Measurements from ENCODE around the gene PPP2R5A.

Gene PPP2R5A

GRCh38 chr1:212255705-212256307 lies 29.4 kb upstream of the PPP2R5A start:
- no peak overlapping the region for H3K4me3 ChIP-seq (ENCODE audit: low read depth, low read length)
- DNase-seq (ENCODE audit: low read depth) = peak; percentile 66
- TF ChIP-seq CTCF (conservative IDR thresholded peaks at IDR 0.05; ENCODE audit: low read depth, low read length) = no peak

- DNase-seq (ENCODE audit: low read depth) = no peak
- no peak overlapping the region for H3K4me3 ChIP-seq (ENCODE audit: low read depth, low read length)
- TF ChIP-seq CTCF (conservative IDR thresholded peaks at IDR 0.05; ENCODE audit: low read depth, low read length) = no peak
These were observed 28.8 kb upstream of the PPP2R5A start for GRCh38 chr1:212256369-212256768.

GRCh38 chr1:212257157-212257556 lies 28.1 kb upstream of the PPP2R5A start:
- no peak for TF ChIP-seq CTCF (conservative IDR thresholded peaks at IDR 0.05; ENCODE audit: low read depth, low read length)
- DNase-seq (ENCODE audit: low read depth) = no peak
- no peak overlapping the region for H3K4me3 ChIP-seq (ENCODE audit: low read depth, low read length)

- DNase-seq (ENCODE audit: low read depth) = no peak
- TF ChIP-seq CTCF (conservative IDR thresholded peaks at IDR 0.05; ENCODE audit: low read depth, low read length) = no peak
These were observed 25.3 kb upstream of the PPP2R5A start for GRCh38 chr1:212259693-212260480.

GRCh38 chr1:212260557-212261355 lies 24.5 kb upstream of the PPP2R5A start:
- H3K4me3 ChIP-seq (ENCODE audit: low read depth, low read length) = no peak overlapping the region
- no peak for TF ChIP-seq CTCF (conservative IDR thresholded peaks at IDR 0.05; ENCODE audit: low read depth, low read length)
- peak; percentile 47 for DNase-seq (ENCODE audit: low read depth)

More at GRCh38 chr1:212259693-212260480, 25.3 kb upstream of the PPP2R5A start:
- no peak overlapping the region for H3K4me3 ChIP-seq (ENCODE audit: low read depth, low read length)

GRCh38 chr1:212261361-212261929 lies 23.8 kb upstream of the PPP2R5A start:
- no peak for DNase-seq (ENCODE audit: low read depth)
- H3K4me3 ChIP-seq (ENCODE audit: low read depth, low read length) = no peak overlapping the region
- TF ChIP-seq CTCF (conservative IDR thresholded peaks at IDR 0.05; ENCODE audit: low read depth, low read length) = no peak
